Spleen (tissue), 11 donors: ENCODE measurements around the gene NSF. TPM values are rescaled to one million over a fixed set of nuclear protein-coding genes. Genes with fewer than 3 reads are reported as not detected.
"Not testable (repeated sequence)": the region's sequence is repeated elsewhere in the genome, so short reads cannot be mapped to it uniquely, and the experiment has no call there.

ENCODE experiments used
- DNase-seq: peaks from one replicate; pipeline ENCODE4 v3.0.0-alpha.2; 2020
- H3K27ac ChIP-seq, 8 donors: fragments of 200-600 bp; sonication (generic) in 7 of 8; 1 replicate in 4 of 8; 2 replicates in 4 of 8; pipeline versions ENCODE4 v1.5.0 to v1.8.0; 2016 to 2021; ENCODE audit warnings: inconsistent platforms in 4 of 8, mild to moderate bottlenecking in 4 of 8, moderate library complexity in 1 of 8
- H3K27me3 ChIP-seq, 7 donors: fragments of 200-600 bp; sonication (generic) in 6 of 7; replicated peaks in 1 of 7; 1 replicate in 4 of 7; 2 replicates in 3 of 7; pipeline versions ENCODE4 v1.5.0 to v1.8.0; 2016 to 2021; ENCODE audit warnings: inconsistent platforms in 3 of 7, mild to moderate bottlenecking in 1 of 7
- H3K36me3 ChIP-seq, 6 donors: fragments of 200-600 bp; sonication (generic) in 5 of 6; 1 replicate in 4 of 6; 2 replicates in 2 of 6; pipeline versions ENCODE4 v1.5.0 to v1.8.0; 2016 to 2021; ENCODE audit warnings: inconsistent platforms in 2 of 6
- H3K4me1 ChIP-seq, 6 donors: fragments of 200-600 bp; sonication (generic) in 5 of 6; 1 replicate in 3 of 6; 2 replicates in 3 of 6; pipeline versions ENCODE4 v1.5.0 to v1.8.0; 2016 to 2021; ENCODE audit warnings: inconsistent platforms in 3 of 6
- H3K4me3 ChIP-seq, 8 donors: fragments of 200-600 bp; sonication (generic) in 7 of 8; 1 replicate in 4 of 8; 2 replicates in 4 of 8; pipeline versions ENCODE4 v1.5.0 to v1.8.0; 2016 to 2021; ENCODE audit warnings: inconsistent platforms in 4 of 8, mild to moderate bottlenecking in 4 of 8, moderate library complexity in 2 of 8
- H3K9me3 ChIP-seq, 8 donors: fragments of 200-600 bp; sonication (generic) in 7 of 8; 1 replicate in 4 of 8; 2 replicates in 4 of 8; pipeline versions ENCODE4 v1.5.0 to v1.8.0; 2016 to 2021; ENCODE audit warnings: inconsistent platforms in 4 of 8
- POLR2A ChIP-seq, 3 donors: fragments of 450-650 bp; IDR thresholded peaks; one replicate each; pipeline ENCODE4 v1.5.1; 2017; ENCODE audit warnings: antibody characterized with exemption in 3 of 3, mild to moderate bottlenecking in 1 of 3
- POLR2AphosphoS5 ChIP-seq, 3 donors: sonication (generic); formaldehyde crosslinking; IDR thresholded peaks; one replicate each; pipeline ENCODE4 v1.5.1; 2017; ENCODE audit warnings: antibody characterized with exemption in 3 of 3
- WGBS, 5 donors: extraction: QIAGEN DNeasy Blood & Tissue Kit in 3 of 5; methylation state at CpG; one replicate each; pipeline versions ENCODE4 v1.1.5 to v1.1.7; 2013 to 2018; 5-methylcytosine and 5-hydroxymethylcytosine counted together
- intact Hi-C: fragments of 100-400 bp; cut with DNase I; formaldehyde crosslinking; loops from one replicate; pipeline ENCODE4 v1.15.0; 2023; ENCODE audit warnings: low total_unique reads
- polyA plus RNA-seq, 3 donors: library from polyadenylated mRNA; stranded (reverse); fragments of 200-250 nt; gene quantifications; one replicate each; pipeline ENCODE4 v1.2.1, GENCODE V29; 2013
- total RNA-seq, 7 donors: library from RNA; depleted of rRNA in 3 of 7; stranded (reverse); fragments of >200 nt in 3 of 7; fragmentation: NEBNext Ultra II Directional in 4 of 7; extraction: Animal tissue kit (Norgen Biotek cat#: 25700) in 4 of 7; gene quantifications; one replicate each; pipeline versions ENCODE4 v1.1.0 to v1.2.1, GENCODE V29; 2016 to 2021
- TF ChIP-seq, protein P1 (sequence below), 11 experiments: fragments of 200-600 bp in 7 of 11; fragments of 450-650 bp in 4 of 11; sonication (generic) in 4 of 11; IDR thresholded peaks in 8 of 11; conservative IDR thresholded peaks in 3 of 11; 1 replicate in 7 of 11; 2 replicates in 4 of 11; pipeline versions ENCODE4 v1.4.0 to v1.8.0; 2016 to 2021; ENCODE audit warnings: antibody characterized with exemption in 11 of 11, inconsistent platforms in 4 of 11, mild to moderate bottlenecking in 1 of 11
- donor health status: healthy with polysubstance abuse.
- donor health status: DM: no; HTN: no; CAD: no; lungs with moderate emphysema.
- donor health status: DM: no; HTN: no; CAD: no.
- donor health status: Bipolar disorder and iron deficiency.
- donor health status: healthy.
- donor health status: DM: no; HTN: no; CAD: no.
- donor health status: DM: yes; HTN: yes; CAD: no.

The NSF gene
- total and polyA plus RNA-seq, 10 donors, result 8.7 to 57.6 (median 42.4) TPM

DNA sequence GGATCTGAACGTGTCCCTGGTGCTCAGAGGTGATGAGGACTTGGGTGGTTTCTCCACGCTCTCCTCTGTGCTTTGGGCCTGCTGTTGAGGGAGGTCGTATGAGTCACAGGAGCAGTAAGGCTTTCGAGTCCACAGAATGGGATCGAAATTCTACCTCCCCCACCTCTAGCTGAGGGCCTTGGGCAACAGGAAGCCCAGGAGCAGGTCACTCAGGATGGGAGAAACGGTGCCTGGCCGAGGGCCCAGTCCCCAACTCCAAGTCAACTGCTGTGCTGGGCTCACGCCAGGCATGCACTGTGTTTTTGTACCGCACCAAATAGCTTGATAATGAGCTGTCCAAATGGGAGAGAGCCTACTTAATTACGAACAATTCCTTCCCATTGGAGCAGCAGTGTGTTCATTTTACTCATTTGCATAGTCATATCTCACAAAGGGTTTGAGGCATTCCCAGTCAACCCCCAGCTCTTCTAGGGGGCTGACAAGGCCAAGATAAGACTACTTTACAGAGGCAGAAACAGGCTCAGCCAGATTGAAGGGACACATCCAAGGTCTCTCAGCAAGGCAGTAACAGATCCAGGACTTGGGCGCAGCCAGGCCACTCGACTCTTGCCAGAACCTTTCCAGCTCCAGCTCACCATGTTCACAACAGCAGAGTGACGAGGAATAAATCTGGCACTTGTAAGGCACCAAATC is 174.4 kb downstream of the NSF start:
- peaks cover 0 to 12% (median under 1%) of the 10 kb centered on the region in 6 donors for H3K36me3 ChIP-seq
- H3K9me3 ChIP-seq, result no peaks in the 10 kb centered on the region
- H3K4me3 ChIP-seq, result no peak overlapping the region
- WGBS, 5 donors, result 48 to 75% (median 67%) methylated on average over 13 of the region's 13 CpGs
- peaks cover 0 to 16% (median 1%) of the 10 kb centered on the region in 7 donors for H3K27me3 ChIP-seq
- intact Hi-C loops, result no loop called here
- TF ChIP-seq, protein P1, sequence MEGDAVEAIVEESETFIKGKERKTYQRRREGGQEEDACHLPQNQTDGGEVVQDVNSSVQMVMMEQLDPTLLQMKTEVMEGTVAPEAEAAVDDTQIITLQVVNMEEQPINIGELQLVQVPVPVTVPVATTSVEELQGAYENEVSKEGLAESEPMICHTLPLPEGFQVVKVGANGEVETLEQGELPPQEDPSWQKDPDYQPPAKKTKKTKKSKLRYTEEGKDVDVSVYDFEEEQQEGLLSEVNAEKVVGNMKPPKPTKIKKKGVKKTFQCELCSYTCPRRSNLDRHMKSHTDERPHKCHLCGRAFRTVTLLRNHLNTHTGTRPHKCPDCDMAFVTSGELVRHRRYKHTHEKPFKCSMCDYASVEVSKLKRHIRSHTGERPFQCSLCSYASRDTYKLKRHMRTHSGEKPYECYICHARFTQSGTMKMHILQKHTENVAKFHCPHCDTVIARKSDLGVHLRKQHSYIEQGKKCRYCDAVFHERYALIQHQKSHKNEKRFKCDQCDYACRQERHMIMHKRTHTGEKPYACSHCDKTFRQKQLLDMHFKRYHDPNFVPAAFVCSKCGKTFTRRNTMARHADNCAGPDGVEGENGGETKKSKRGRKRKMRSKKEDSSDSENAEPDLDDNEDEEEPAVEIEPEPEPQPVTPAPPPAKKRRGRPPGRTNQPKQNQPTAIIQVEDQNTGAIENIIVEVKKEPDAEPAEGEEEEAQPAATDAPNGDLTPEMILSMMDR (IDR thresholded peaks at IDR 0.05 in 8 of 11, conservative IDR thresholded peaks at IDR 0.05 in 3 of 11), result no peak
- TF ChIP-seq POLR2AphosphoS5 (IDR thresholded peaks at IDR 0.05), result peak in 1 of 3 donors; percentile 48
- no peak for TF ChIP-seq POLR2A (IDR thresholded peaks at IDR 0.05)
- no peak for DNase-seq
- H3K27ac ChIP-seq, result peak overlapping the region in 1 of 8 donors; percentile 12
- H3K4me1 ChIP-seq, result peaks cover 0 to 17% (median 10%) of the 10 kb centered on the region in 6 donors

DNA sequence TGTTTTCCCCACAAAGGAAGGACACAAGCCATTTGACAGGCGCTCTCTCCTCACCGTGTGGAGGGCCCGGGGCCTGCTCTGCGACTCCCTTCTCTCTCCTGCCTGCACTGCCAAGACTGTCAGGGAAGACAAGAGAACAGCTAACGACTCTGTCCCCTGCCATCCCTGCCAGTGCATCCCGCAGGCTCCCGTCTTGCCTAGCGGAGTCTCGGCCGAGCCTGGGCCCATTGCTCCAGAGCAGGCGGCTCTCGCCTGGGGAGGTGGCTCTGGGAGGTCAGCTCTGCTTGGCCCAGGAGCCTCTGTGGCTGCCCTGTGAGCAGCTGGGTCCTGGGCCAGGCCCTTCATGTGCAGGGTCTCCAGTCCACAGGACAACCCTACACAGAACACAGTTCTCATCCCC is 175.0 kb downstream of the NSF start:
- Histone ChIP-seq H3K4me3 (no peak overlapping the region), H3K9me3 (no peaks in the 10 kb centered on the region), H3K4me1 (peaks cover 0 to 23% (median 15%) of the 10 kb centered on the region in 6 donors), H3K36me3 (peaks cover 0 to 8% (median 0%) of the 10 kb centered on the region in 6 donors), H3K27me3 (peaks cover 0 to 22% (median 6%) of the 10 kb centered on the region in 7 donors), H3K27ac (peak overlapping the region in 1 of 8 donors; percentile 12)
- no peak for DNase-seq
- WGBS, 5 donors, result 91 to 95% (median 94%) methylated on average over 9 to 12 of the region's 12 CpGs
- intact Hi-C loops, result no loop called here
- TF ChIP-seq POLR2A (IDR thresholded peaks at IDR 0.05) (no peak), POLR2AphosphoS5 (IDR thresholded peaks at IDR 0.05) (peak in 1 of 3 donors; percentile 8)

DNA sequence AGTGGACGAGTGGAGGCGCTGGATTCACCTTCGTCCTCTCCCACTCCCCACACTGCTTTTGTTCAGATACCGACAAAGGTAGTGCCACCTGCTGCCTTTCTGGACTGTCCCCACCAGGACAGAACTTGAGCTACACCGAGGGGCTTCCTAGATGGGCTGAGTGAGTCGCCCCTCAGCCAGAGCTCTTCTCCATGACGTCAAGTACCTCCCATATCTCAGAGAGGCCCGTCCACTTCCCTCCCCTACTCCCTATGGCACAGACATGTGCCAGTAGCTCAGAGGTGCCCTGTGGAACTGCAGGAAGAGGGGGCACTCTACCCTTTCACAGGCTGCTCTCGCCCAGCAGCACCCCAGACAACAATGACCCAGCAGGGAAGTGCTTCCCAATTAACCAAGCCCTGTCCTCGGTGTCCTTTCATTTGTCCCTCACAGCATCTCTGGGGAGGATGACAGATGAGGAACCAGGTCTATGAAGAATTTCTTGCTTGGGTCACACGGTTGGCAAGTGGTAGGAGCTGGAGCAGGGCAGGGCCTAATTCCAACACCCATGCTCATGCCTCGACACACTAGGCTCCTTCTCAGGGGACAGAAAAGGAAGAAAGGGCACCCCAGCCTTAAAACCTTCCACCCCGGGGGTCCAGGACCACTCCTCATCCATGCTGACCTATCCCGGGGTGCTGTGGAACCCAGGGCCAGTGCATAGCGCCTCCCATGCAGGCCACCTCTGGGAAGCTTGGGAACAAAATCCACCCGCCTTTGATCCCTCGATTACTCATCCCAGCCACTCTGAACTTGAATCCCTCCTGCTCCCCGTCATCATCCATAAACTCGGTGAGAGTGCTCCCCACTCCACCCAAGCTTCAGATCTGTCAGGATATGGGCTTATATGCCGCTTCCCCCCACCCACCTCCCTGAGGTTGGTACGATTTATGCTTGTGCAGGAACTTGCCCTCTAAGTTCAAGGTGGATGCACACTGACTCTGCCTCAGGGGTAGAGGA is 176.3 kb downstream of the NSF start:
- TF ChIP-seq POLR2AphosphoS5 (IDR thresholded peaks at IDR 0.05) (no peak), POLR2A (IDR thresholded peaks at IDR 0.05) (no peak)
- TF ChIP-seq, protein P1 (IDR thresholded peaks at IDR 0.05 in 8 of 11, conservative IDR thresholded peaks at IDR 0.05 in 3 of 11), result no peak
- H3K27me3 ChIP-seq, result peaks cover 0 to 32% (median 11%) of the 10 kb centered on the region in 7 donors
- H3K4me3 ChIP-seq, result no peak overlapping the region
- 85 to 92% (median 90%) methylated on average over 21 of the region's 21 CpGs for WGBS, 5 donors
- H3K9me3 ChIP-seq, result no peaks in the 10 kb centered on the region
- intact Hi-C loops, result no loop called here
- H3K4me1 ChIP-seq, result peaks cover 0 to 31% (median 22%) of the 10 kb centered on the region in 6 donors
- H3K27ac ChIP-seq, result no peak overlapping the region
- DNase-seq, result no peak
- no peaks in the 10 kb centered on the region for H3K36me3 ChIP-seq

DNA sequence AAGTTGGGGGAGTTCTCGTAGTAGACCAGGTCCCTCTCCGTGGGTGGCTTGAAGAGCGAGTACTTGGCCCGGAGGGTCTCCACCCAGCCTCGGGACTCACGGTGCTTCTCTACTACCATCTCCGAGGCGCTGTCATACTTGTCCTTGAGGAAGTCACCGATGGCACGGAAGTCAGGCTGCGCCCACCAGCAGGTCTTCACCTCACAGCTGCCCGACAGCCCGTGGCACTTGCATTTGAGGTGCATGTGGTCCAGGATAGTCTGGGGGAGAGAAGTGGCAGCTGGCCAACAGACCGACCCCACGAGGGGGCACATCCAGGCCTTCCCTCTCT is 178.0 kb downstream of the NSF start:
- no peaks in the 10 kb centered on the region for H3K36me3 ChIP-seq
- no peak for DNase-seq
- peaks cover 5 to 48% (median 38%) of the 10 kb centered on the region in 6 donors for H3K4me1 ChIP-seq
- TF ChIP-seq POLR2A (IDR thresholded peaks at IDR 0.05) (no peak), POLR2AphosphoS5 (IDR thresholded peaks at IDR 0.05) (no peak)
- TF ChIP-seq, protein P1 (IDR thresholded peaks at IDR 0.05 in 8 of 11, conservative IDR thresholded peaks at IDR 0.05 in 3 of 11), result no peak
- H3K27me3 ChIP-seq, result peaks cover 0 to 49% (median 15%) of the 10 kb centered on the region in 7 donors
- intact Hi-C loops, result no loop called here
- H3K9me3 ChIP-seq, result no peaks in the 10 kb centered on the region
- H3K4me3 ChIP-seq, result no peak overlapping the region
- no peak overlapping the region for H3K27ac ChIP-seq
- 87 to 94% (median 92%) methylated on average over 7 to 15 of the region's 15 CpGs for WGBS, 5 donors

DNA sequence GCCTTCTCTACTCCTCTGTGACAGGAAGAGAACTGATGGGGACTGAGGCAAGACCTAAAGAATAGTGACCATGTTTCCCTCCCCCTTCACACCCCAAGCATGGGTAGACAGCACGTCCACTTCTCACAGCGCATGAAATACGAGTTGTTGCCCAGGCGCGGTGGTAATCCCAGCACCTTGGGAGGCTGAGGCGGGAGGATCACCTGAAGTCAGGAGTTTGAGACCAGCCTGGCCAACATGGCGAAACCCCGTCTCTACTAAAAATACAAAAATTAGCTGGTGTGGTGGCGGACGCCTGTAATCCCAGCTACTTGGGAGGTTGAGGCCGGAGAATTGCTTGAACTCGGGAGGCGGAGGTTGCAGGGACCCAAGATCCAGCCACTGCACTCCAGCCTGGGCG is 178.4 kb downstream of the NSF start:
- H3K36me3 ChIP-seq, H3K4me3 ChIP-seq, H3K9me3 ChIP-seq, DNase-seq, intact Hi-C loops, H3K27ac ChIP-seq: not testable (repeated sequence)
- WGBS, 5 donors, result 92 to 98% (median 96%) methylated on average over 14 of the region's 14 CpGs
- H3K4me1 ChIP-seq, result peaks cover 5 to 51% (median 38%) of the 10 kb centered on the region in 6 donors
- peaks cover 0 to 53% (median 18%) of the 10 kb centered on the region in 7 donors for H3K27me3 ChIP-seq
